GM12878 (cell line): ENCODE measurements around the gene MAP7. TPM values are rescaled to one million over a fixed set of nuclear protein-coding genes. Genes with fewer than 3 reads are reported as not detected.

Experiments used
- CHD2 ChIP-seq: IDR thresholded peaks from 2 replicates; pipeline ENCODE4 v1.6.1; 2011; ENCODE audit warnings: low read depth, low read length, improper control_type of control experiment, borderline replicate concordance
- CTCF ChIP-seq, 3 experiments: IDR thresholded peaks in 2 of 3; conservative IDR thresholded peaks in 1 of 3; 2 replicates each; pipeline ENCODE4 v1.5.1; 2011; ENCODE audit warnings: low read depth in 3 of 3, low read length in 3 of 3, mild to moderate bottlenecking in 3 of 3, control low read depth in 2 of 3, moderate library complexity in 2 of 3, inconsistent platforms in 1 of 3, mixed read lengths in 1 of 3; ENCODE audit not compliant: control insufficient read depth in 2 of 3, insufficient read depth in 1 of 3; ENCODE audit errors: extremely low read depth in 1 of 3
- DPF2 ChIP-seq: fragments of 450-650 bp; IDR thresholded peaks from 2 replicates; pipeline ENCODE4 v1.6.1; 2017; ENCODE audit warnings: mild to moderate bottlenecking
- LARP7 ChIP-seq: fragments of 450-650 bp; IDR thresholded peaks from 2 replicates; pipeline ENCODE4 v1.6.1; 2017; ENCODE audit warnings: mild to moderate bottlenecking
- PAX5 ChIP-seq: IDR thresholded peaks from 2 replicates; pipeline ENCODE4 v1.6.1; 2011; ENCODE audit warnings: low read depth, low read length, borderline replicate concordance
- PAX8 ChIP-seq: fragments of 450-650 bp; IDR thresholded peaks from 2 replicates; pipeline ENCODE4 v1.6.1; 2017; ENCODE audit warnings: mild to moderate bottlenecking, moderate library complexity
- RB1 ChIP-seq: fragments of 450-650 bp; formaldehyde crosslinking; IDR thresholded peaks from 2 replicates; pipeline ENCODE4 v1.6.1; 2017; ENCODE audit warnings: mild to moderate bottlenecking, borderline replicate concordance
- RELA ChIP-seq: fragments of 450-650 bp; IDR thresholded peaks from 2 replicates; pipeline ENCODE4 v1.8.0; 2014; ENCODE audit warnings: borderline replicate concordance; ENCODE audit not compliant: partially characterized antibody
- SMAD1 ChIP-seq: fragments of 450-650 bp; IDR thresholded peaks from 2 replicates; pipeline ENCODE4 v1.6.1; 2018; ENCODE audit warnings: mild to moderate bottlenecking, low read depth; ENCODE audit not compliant: partially characterized antibody
- SRF ChIP-seq, 2 experiments: IDR thresholded peaks; 2 replicates each; pipeline ENCODE4 v1.6.1; 2011; ENCODE audit warnings: low read depth in 2 of 2, low read length in 2 of 2, mild to moderate bottlenecking in 1 of 2, moderate library complexity in 1 of 2
- ZBTB33 ChIP-seq: fragments of 450-650 bp; IDR thresholded peaks from 2 replicates; pipeline ENCODE4 v1.6.1; 2017; ENCODE audit warnings: mild to moderate bottlenecking
- polyA plus RNA-seq, 11 experiments: library from polyadenylated mRNA; depleted of rRNA in 4 of 11; unstranded in 6 of 11; stranded (reverse) in 5 of 11; fragments of >200 nt; fragmentation: Nextera tagmentation in 4 of 11; fragmentation: Illumina TruSeq in 1 of 11; extraction: Ambion mirVana in 4 of 11; extraction: Trizol in 1 of 11; gene quantifications; 1 replicate in 1 of 11; 2 replicates in 10 of 11; pipeline versions ENCODE4 v1.2.1 to v1.2.3, GENCODE V29; 2011 to 2016; ENCODE audit warnings: inconsistent platforms in 2 of 11, missing spikeins in 2 of 11, low read depth in 1 of 11
- total RNA-seq, 4 experiments: library from RNA; depleted of rRNA in 3 of 4; stranded (reverse); fragments of >200 nt in 3 of 4; fragmentation: Illumina TruSeq in 1 of 4; extraction: Trizol in 1 of 4; gene quantifications; 2 replicates each; pipeline versions ENCODE4 v1.2.1 to v1.2.3, GENCODE V29; 2013 to 2021

The MAP7 gene
- total and polyA plus RNA-seq, 10 of the 15 experiments (the other 5 are each of a cell fraction or from before 2014, with no cell fraction given), result 0.04 to 0.17 (median 0.08) TPM; not detected in 2

GRCh38 chr6:136550330-136551071, at the start of gene MAP7 (continued):
- TF ChIP-seq CTCF (IDR thresholded peaks at IDR 0.05 in 2 of 3, conservative IDR thresholded peaks at IDR 0.05 in 1 of 3; ENCODE audit: control insufficient read depth in 2 of 3, extremely low read depth in 1 of 3, insufficient read depth in 1 of 3, low read depth in 3 of 3, low read length in 3 of 3) (peak; percentile 64 to 79 (median 68)), RELA (peak; percentile 28), SRF (IDR thresholded peaks at IDR 0.05; ENCODE audit: low read depth in 2 of 2, low read length in 2 of 2) (no peak), PAX5 (0 out of 2 replicates have a peak, but pooled peaks have one; percentile 12), RB1 (peak; percentile 63; the same call in 1 of the 2 replicates), DPF2 (peak; percentile 47; the same call in 1 of the 2 replicates), SMAD1 (no peak), LARP7 (peak; percentile 80), ZBTB33 (peak; percentile 74; the same call in 1 of the 2 replicates), CHD2 (no peak), PAX8 (no peak)
- TF ChIP-seq, all 136 proteins: peak for 17
